SU-DHL-6 (cell line): ENCODE measurements around the gene ZNF423.

Experiments
- CTCF ChIP-seq: fragments of 200-600 bp; sonication (generic); IDR thresholded peaks from one replicate; pipeline ENCODE4 v1.5.1; 2017; ENCODE audit warnings: antibody characterized with exemption, mild to moderate bottlenecking, low read length, moderate library complexity; ENCODE audit not compliant: insufficient read depth, poor library complexity, severe bottlenecking
- EZH2phosphoT487 ChIP-seq: fragments of 200-600 bp; sonication (generic), shearing (Covaris generic); conservative IDR thresholded peaks from 2 replicates; pipeline ENCODE4 v1.6.1; 2018; ENCODE audit warnings: mild to moderate bottlenecking, antibody characterized with exemption, low read length, moderate library complexity, mixed read lengths

GRCh38 chr16:49488336-49488735 lies 367.6 kb downstream of the ZNF423 start:
- TF ChIP-seq CTCF = no peak
- no peak for TF ChIP-seq EZH2phosphoT487
